Lower leg skin (tissue), 3 donors: ENCODE results near the gene GPC1.

ENCODE experiments used
- CTCF ChIP-seq, 3 donors: fragments of 450-650 bp; IDR thresholded peaks; one replicate each; pipeline ENCODE4 v1.5.1; 2016; ENCODE audit warnings: antibody characterized with exemption in 3 of 3, mild to moderate bottlenecking in 3 of 3, moderate library complexity in 2 of 3
- POLR2A ChIP-seq, 2 donors: fragments of 450-650 bp; IDR thresholded peaks; one replicate each; pipeline ENCODE4 v1.6.1; 2016 to 2017; ENCODE audit warnings: antibody characterized with exemption in 2 of 2, mild to moderate bottlenecking in 1 of 2, moderate library complexity in 1 of 2

DNA sequence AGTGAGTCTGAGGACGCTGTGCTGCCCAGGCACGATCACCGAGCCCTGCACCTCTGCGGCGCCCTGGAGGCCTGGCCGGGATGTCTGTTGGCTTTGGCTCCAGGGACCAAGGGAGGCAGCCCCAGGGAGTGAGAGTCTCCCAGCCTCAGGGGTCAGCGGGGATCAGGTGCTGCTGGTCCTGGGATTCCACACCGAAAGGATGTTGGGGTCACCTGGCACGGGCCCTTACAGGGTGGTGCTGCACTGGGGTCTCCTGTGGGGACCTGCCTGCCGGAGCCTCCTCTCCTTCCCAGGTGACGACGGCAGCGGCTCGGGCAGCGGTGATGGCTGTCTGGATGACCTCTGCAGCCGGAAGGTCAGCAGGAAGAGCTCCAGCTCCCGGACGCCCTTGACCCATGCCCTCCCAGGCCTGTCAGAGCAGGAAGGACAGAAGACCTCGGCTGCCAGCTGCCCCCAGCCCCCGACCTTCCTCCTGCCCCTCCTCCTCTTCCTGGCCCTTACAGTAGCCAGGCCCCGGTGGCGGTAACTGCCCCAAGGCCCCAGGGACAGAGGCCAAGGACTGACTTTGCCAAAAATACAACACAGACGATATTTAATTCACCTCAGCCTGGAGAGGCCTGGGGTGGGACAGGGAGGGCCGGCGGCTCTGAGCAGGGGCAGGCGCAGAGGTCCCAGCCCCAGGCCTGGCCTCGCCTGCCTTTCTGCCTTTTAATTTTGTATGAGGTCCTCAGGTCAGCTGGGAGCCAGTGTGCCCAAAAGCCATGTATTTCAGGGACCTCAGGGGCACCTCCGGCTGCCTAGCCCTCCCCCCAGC, 30.5 kb downstream of the GPC1 start:
- TF ChIP-seq CTCF (IDR thresholded peaks at IDR 0.05) = no peak
- TF ChIP-seq POLR2A (IDR thresholded peaks at IDR 0.05) = no peak
